Liver (tissue), 9 donors: Measurements from ENCODE around the gene ENGASE. TPM values are rescaled to one million over a fixed set of nuclear protein-coding genes. Genes with fewer than 3 reads are reported as not detected.

Source experiments
- DNase-seq: peaks from one replicate; pipeline ENCODE4 v3.0.0-alpha.2; 2017; ENCODE audit warnings: low spot score
- H3K27ac ChIP-seq, 2 donors: one replicate each; pipeline ENCODE4 v1.7.0; 2013; ENCODE audit warnings: inconsistent platforms in 2 of 2, low read length in 2 of 2, control low read depth in 1 of 2, low read depth in 1 of 2, mild to moderate bottlenecking in 1 of 2
- H3K27me3 ChIP-seq, 4 donors: one replicate each; pipeline versions ENCODE4 v1.6.1 to v1.7.0; 2013; ENCODE audit warnings: low read length in 3 of 4, inconsistent platforms in 1 of 4, mild to moderate bottlenecking in 1 of 4, moderate library complexity in 1 of 4; ENCODE audit not compliant: control insufficient read depth in 4 of 4, insufficient read depth in 4 of 4
- H3K36me3 ChIP-seq, 4 donors: one replicate each; pipeline versions ENCODE4 v1.6.1 to v1.7.0; 2013; ENCODE audit warnings: low read length in 3 of 4, mild to moderate bottlenecking in 3 of 4, low read depth in 1 of 4, moderate library complexity in 1 of 4; ENCODE audit not compliant: control insufficient read depth in 4 of 4, insufficient read depth in 3 of 4
- H3K4me1 ChIP-seq, 4 donors: one replicate each; pipeline versions ENCODE4 v1.6.1 to v1.7.0; 2013; ENCODE audit warnings: low read length in 3 of 4, mild to moderate bottlenecking in 3 of 4, moderate library complexity in 1 of 4; ENCODE audit not compliant: control insufficient read depth in 4 of 4, insufficient read depth in 4 of 4
- H3K4me3 ChIP-seq, 3 donors: one replicate each; pipeline versions ENCODE4 v1.6.1 to v1.7.0; 2013; ENCODE audit warnings: low read length in 3 of 3, control low read depth in 1 of 3, low read depth in 1 of 3, mild to moderate bottlenecking in 1 of 3
- H3K9ac ChIP-seq, 2 donors: one replicate each; pipeline ENCODE4 v1.7.0; 2013; ENCODE audit warnings: low read length in 2 of 2, mild to moderate bottlenecking in 2 of 2, moderate library complexity in 2 of 2, control low read depth in 1 of 2, low read depth in 1 of 2
- H3K9me3 ChIP-seq, 4 donors: one replicate each; pipeline versions ENCODE4 v1.6.1 to v1.7.0; 2013; ENCODE audit warnings: low read length in 3 of 4; ENCODE audit not compliant: control insufficient read depth in 4 of 4
- ATF3 ChIP-seq: IDR thresholded peaks from 2 replicates; pipeline ENCODE4 v1.6.1; 2016; ENCODE audit warnings: antibody characterized with exemption
- EGR1 ChIP-seq, 2 donors: IDR thresholded peaks; 2 replicates each; pipeline ENCODE4 v1.6.1; 2016 to 2018; ENCODE audit warnings: antibody characterized with exemption in 2 of 2, low read depth in 2 of 2
- FOXA1 ChIP-seq: IDR thresholded peaks from 2 replicates; pipeline ENCODE4 v1.6.1; 2016; ENCODE audit warnings: antibody characterized with exemption
- FOXA2 ChIP-seq: IDR thresholded peaks from 2 replicates; pipeline ENCODE4 v1.6.1; 2016; ENCODE audit warnings: antibody characterized with exemption
- GABPA ChIP-seq, 2 donors: IDR thresholded peaks in 1 of 2; conservative IDR thresholded peaks in 1 of 2; 2 replicates each; pipeline ENCODE4 v1.6.1; 2016; ENCODE audit warnings: antibody characterized with exemption in 2 of 2, mild to moderate bottlenecking in 1 of 2, moderate library complexity in 1 of 2
- HNF4A ChIP-seq, 2 donors: conservative IDR thresholded peaks; 2 replicates each; pipeline ENCODE4 v1.6.1; 2016; ENCODE audit warnings: antibody characterized with exemption in 2 of 2, mild to moderate bottlenecking in 2 of 2
- HNF4G ChIP-seq: IDR thresholded peaks from 2 replicates; pipeline ENCODE4 v1.6.1; 2016; ENCODE audit warnings: antibody characterized with exemption
- JUND ChIP-seq, 2 donors: IDR thresholded peaks; 2 replicates each; pipeline ENCODE4 v1.6.1; 2016; ENCODE audit warnings: antibody characterized with exemption in 2 of 2
- NR2F2 ChIP-seq: IDR thresholded peaks from 2 replicates; pipeline ENCODE4 v1.6.1; 2016; ENCODE audit warnings: antibody characterized with exemption
- RAD21 ChIP-seq, 2 donors: IDR thresholded peaks; 2 replicates each; pipeline ENCODE4 v1.6.1; 2016; ENCODE audit warnings: antibody characterized with exemption in 2 of 2, mild to moderate bottlenecking in 2 of 2
- RXRA ChIP-seq, 2 donors: IDR thresholded peaks; 2 replicates each; pipeline ENCODE4 v1.6.1; 2017 to 2018; ENCODE audit warnings: antibody characterized with exemption in 2 of 2, mild to moderate bottlenecking in 1 of 2
- SP1 ChIP-seq: IDR thresholded peaks from 2 replicates; pipeline ENCODE4 v1.6.1; 2018; ENCODE audit warnings: antibody characterized with exemption, mild to moderate bottlenecking
- TAF1 ChIP-seq: conservative IDR thresholded peaks from 2 replicates; pipeline ENCODE4 v1.6.1; 2016; ENCODE audit warnings: antibody characterized with exemption, mild to moderate bottlenecking
- YY1 ChIP-seq: IDR thresholded peaks from 2 replicates; pipeline ENCODE4 v1.6.1; 2016; ENCODE audit warnings: antibody characterized with exemption, mild to moderate bottlenecking
- WGBS: extraction: QIAGEN DNeasy Blood & Tissue Kit; methylation state at CpG from one replicate; pipeline ENCODE4 v1.1.7; 2013; 5-methylcytosine and 5-hydroxymethylcytosine counted together
- polyA plus RNA-seq, 2 donors: library from polyadenylated mRNA; stranded (reverse) in 1 of 2; unstranded in 1 of 2; fragments of 200-250 nt in 1 of 2; fragments of >200 nt in 1 of 2; fragmentation: Nextera tagmentation in 1 of 2; extraction: Ambion mirVana in 1 of 2; gene quantifications; one replicate each; pipeline versions ENCODE4 v1.2.1 to v1.2.3, GENCODE V29; 2013 to 2015
- total RNA-seq, 2 donors: library from RNA; depleted of rRNA; stranded (reverse); fragments of >200 nt; gene quantifications; one replicate each; pipeline ENCODE4 v1.2.3, GENCODE V29; 2014
- TF ChIP-seq, protein P1 (sequence below): IDR thresholded peaks from 2 replicates; pipeline ENCODE4 v1.6.1; 2016; ENCODE audit warnings: antibody characterized with exemption, mild to moderate bottlenecking
- TF ChIP-seq, protein P2 (sequence below): IDR thresholded peaks from 2 replicates; pipeline ENCODE4 v1.6.1; 2016; ENCODE audit warnings: antibody characterized with exemption
- TF ChIP-seq, protein P3 (sequence below): IDR thresholded peaks from 2 replicates; pipeline ENCODE4 v1.6.1; 2016; ENCODE audit warnings: antibody characterized with exemption
- donor health status: healthy.
- donor health status: healthy.
- donor health status: healthy.
- donor health status: healthy.
- donor health status: healthy.

The ENGASE gene
- total and polyA plus RNA-seq, 4 donors: 5.2 to 33.6 (median 7.8) TPM

DNA sequence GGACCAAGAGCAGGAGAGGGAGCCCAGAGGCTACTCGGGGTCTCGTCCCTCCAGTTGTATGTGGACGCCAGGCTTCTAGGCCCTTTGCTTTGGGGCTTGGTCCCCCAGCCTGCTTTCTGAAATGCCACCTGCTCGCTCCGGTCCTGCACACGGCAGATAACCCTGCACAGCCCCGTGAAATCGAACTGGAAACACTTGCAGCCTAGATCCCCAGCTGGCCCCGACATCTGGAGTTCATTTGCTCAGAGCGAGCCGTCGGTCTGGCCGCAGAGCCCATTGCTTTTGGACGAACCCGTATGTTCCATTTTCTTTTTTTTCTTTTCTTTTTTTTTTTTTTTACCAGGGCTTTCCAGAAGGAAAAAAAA is 27.7 kb upstream of the ENGASE start:
- Histone ChIP-seq H3K4me3 (no peak overlapping the region), H3K4me1 (no peaks in the 10 kb centered on the region), H3K36me3 (no peaks in the 10 kb centered on the region), H3K9ac (no peak overlapping the region), H3K27ac (no peak overlapping the region), H3K9me3 (no peaks in the 10 kb centered on the region), H3K27me3 (peaks cover 0 to 8% (median 1%) of the 10 kb centered on the region in 4 donors)
- 75% methylated on average over 15 of the region's 15 CpGs for WGBS
- no peak for TF ChIP-seq HNF4G
- TF ChIP-seq, protein P1, sequence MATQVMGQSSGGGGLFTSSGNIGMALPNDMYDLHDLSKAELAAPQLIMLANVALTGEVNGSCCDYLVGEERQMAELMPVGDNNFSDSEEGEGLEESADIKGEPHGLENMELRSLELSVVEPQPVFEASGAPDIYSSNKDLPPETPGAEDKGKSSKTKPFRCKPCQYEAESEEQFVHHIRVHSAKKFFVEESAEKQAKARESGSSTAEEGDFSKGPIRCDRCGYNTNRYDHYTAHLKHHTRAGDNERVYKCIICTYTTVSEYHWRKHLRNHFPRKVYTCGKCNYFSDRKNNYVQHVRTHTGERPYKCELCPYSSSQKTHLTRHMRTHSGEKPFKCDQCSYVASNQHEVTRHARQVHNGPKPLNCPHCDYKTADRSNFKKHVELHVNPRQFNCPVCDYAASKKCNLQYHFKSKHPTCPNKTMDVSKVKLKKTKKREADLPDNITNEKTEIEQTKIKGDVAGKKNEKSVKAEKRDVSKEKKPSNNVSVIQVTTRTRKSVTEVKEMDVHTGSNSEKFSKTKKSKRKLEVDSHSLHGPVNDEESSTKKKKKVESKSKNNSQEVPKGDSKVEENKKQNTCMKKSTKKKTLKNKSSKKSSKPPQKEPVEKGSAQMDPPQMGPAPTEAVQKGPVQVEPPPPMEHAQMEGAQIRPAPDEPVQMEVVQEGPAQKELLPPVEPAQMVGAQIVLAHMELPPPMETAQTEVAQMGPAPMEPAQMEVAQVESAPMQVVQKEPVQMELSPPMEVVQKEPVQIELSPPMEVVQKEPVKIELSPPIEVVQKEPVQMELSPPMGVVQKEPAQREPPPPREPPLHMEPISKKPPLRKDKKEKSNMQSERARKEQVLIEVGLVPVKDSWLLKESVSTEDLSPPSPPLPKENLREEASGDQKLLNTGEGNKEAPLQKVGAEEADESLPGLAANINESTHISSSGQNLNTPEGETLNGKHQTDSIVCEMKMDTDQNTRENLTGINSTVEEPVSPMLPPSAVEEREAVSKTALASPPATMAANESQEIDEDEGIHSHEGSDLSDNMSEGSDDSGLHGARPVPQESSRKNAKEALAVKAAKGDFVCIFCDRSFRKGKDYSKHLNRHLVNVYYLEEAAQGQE: no peak
- TF ChIP-seq, protein P2, sequence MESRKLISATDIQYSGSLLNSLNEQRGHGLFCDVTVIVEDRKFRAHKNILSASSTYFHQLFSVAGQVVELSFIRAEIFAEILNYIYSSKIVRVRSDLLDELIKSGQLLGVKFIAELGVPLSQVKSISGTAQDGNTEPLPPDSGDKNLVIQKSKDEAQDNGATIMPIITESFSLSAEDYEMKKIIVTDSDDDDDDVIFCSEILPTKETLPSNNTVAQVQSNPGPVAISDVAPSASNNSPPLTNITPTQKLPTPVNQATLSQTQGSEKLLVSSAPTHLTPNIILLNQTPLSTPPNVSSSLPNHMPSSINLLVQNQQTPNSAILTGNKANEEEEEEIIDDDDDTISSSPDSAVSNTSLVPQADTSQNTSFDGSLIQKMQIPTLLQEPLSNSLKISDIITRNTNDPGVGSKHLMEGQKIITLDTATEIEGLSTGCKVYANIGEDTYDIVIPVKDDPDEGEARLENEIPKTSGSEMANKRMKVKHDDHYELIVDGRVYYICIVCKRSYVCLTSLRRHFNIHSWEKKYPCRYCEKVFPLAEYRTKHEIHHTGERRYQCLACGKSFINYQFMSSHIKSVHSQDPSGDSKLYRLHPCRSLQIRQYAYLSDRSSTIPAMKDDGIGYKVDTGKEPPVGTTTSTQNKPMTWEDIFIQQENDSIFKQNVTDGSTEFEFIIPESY: no peak
- no peak for TF ChIP-seq RXRA (IDR thresholded peaks at IDR 0.05)
- TF ChIP-seq RAD21 (IDR thresholded peaks at IDR 0.05): no peak
- TF ChIP-seq GABPA (IDR thresholded peaks at IDR 0.05 in 1 of 2, conservative IDR thresholded peaks at IDR 0.05 in 1 of 2): no peak
- no peak for TF ChIP-seq FOXA2
- no peak for TF ChIP-seq NR2F2
- TF ChIP-seq SP1: no peak
- no peak for TF ChIP-seq JUND (IDR thresholded peaks at IDR 0.05)
- no peak for TF ChIP-seq TAF1
- no peak for TF ChIP-seq YY1
- no peak for TF ChIP-seq FOXA1
- no peak for TF ChIP-seq ATF3
- no peak for TF ChIP-seq EGR1 (IDR thresholded peaks at IDR 0.05; ENCODE audit: low read depth in 2 of 2)
- DNase-seq: no peak

DNA sequence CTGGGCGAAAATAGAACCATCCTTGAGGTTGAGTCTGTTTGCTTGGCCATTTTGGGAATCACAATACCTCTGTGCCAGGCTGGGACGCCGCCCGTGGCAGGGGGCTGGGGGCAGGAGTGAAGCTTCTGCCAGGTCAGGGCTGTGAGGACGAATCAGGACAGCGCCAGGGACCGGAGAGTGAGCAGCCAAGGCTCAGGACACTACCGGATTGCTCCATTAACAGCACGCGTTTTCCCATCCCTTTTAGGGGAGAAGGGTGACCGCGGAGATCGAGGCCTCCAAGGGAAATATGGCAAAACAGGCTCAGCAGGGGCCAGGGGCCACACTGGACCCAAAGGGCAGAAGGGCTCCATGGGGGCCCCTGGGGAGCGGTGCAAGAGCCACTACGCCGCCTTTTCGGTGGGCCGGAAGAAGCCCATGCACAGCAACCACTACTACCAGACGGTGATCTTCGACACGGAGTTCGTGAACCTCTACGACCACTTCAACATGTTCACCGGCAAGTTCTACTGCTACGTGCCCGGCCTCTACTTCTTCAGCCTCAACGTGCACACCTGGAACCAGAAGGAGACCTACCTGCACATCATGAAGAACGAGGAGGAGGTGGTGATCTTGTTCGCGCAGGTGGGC is 27.2 kb upstream of the ENGASE start:
- TF ChIP-seq, protein P3, sequence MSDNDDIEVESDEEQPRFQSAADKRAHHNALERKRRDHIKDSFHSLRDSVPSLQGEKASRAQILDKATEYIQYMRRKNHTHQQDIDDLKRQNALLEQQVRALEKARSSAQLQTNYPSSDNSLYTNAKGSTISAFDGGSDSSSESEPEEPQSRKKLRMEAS: no peak
- TF ChIP-seq TAF1 (no peak), HNF4A (conservative IDR thresholded peaks at IDR 0.05) (no peak), GABPA (IDR thresholded peaks at IDR 0.05 in 1 of 2, conservative IDR thresholded peaks at IDR 0.05 in 1 of 2) (no peak), SP1 (no peak), FOXA2 (no peak), RXRA (IDR thresholded peaks at IDR 0.05) (no peak), HNF4G (no peak), FOXA1 (no peak), NR2F2 (no peak), RAD21 (IDR thresholded peaks at IDR 0.05) (no peak), JUND (IDR thresholded peaks at IDR 0.05) (no peak), EGR1 (IDR thresholded peaks at IDR 0.05; ENCODE audit: low read depth in 2 of 2) (no peak)
- no peak for DNase-seq
- Histone ChIP-seq H3K9ac (no peak overlapping the region), H3K27me3 (peaks cover 0 to 8% (median 1%) of the 10 kb centered on the region in 4 donors), H3K9me3 (no peaks in the 10 kb centered on the region), H3K27ac (no peak overlapping the region), H3K4me3 (no peak overlapping the region), H3K4me1 (no peaks in the 10 kb centered on the region), H3K36me3 (no peaks in the 10 kb centered on the region)
- 86% methylated on average over 30 of the region's 30 CpGs for WGBS
